Dedifferentiated amniotic fluid mesenchymal stem cell (primary cell): ENCODE data around the gene ZFP64.

Experiments used
- DNase-seq: peaks from one replicate; pipeline ENCODE4 v3.0.0-alpha.2; 2016; ENCODE audit errors: extremely low spot score

ZFP64 gene

GRCh38 chr20:52105442-52106422, 85.8 kb downstream of the ZFP64 start:
- DNase-seq: no peak

- DNase-seq: no peak
These were observed 86.8 kb downstream of the ZFP64 start for GRCh38 chr20:52104546-52105441.

GRCh38 chr20:52103913-52104545, 87.5 kb downstream of the ZFP64 start:
- no peak for DNase-seq

- DNase-seq: no peak
These were observed 88.2 kb downstream of the ZFP64 start for GRCh38 chr20:52103335-52103912.

GRCh38 chr20:52102559-52102958, 89.0 kb downstream of the ZFP64 start:
- DNase-seq: no peak

- DNase-seq: no peak
These were observed 89.5 kb downstream of the ZFP64 start for GRCh38 chr20:52102126-52102525.
